ENCODE data around the gene WDR62.

WDR62 gene

GRCh38 chr19:36054733-36055686 is at the start of gene WDR62:
Gene WDR62, plus strand, starts transcription at chr19:36054897. Its CDS starts 75 bp downstream, at chr19:36054972.
- peak; percentile 92 to 95 for DNase-seq

- no peak for DNase-seq
Measured at GRCh38 chr19:36006955-36007354, 47.7 kb upstream of the WDR62 start.

- DNase-seq = no peak
Measured at GRCh38 chr19:36008336-36008978, 46.2 kb upstream of the WDR62 start, which contains the start of gene SYNE4. Gene SYNE4, minus strand, starts transcription at chr19:36008813. Its CDS starts 132 bp downstream, at chr19:36008681.

GRCh38 chr19:36009220-36009619 is 45.5 kb upstream of the WDR62 start:
- DNase-seq = peak; percentile 9 to 52

- DNase-seq = no peak
Measured at GRCh38 chr19:36009633-36010379, 44.9 kb upstream of the WDR62 start.

GRCh38 chr19:36010402-36010801 is 44.3 kb upstream of the WDR62 start:
- DNase-seq = no peak

- DNase-seq = no peak
Measured at GRCh38 chr19:36013280-36014011, 41.3 kb upstream of the WDR62 start.

GRCh38 chr19:36014012-36014924 is 40.4 kb upstream of the WDR62 start, which contains the start of gene ALKBH6:
Gene ALKBH6, minus strand, starts transcription at chr19:36014213. Its CDS starts 816 bp downstream, at chr19:36013397.
- peak; percentile 99 for DNase-seq

- no peak for DNase-seq
Measured at GRCh38 chr19:36019061-36019670, 35.5 kb upstream of the WDR62 start.

GRCh38 chr19:36023432-36023831 is 31.3 kb upstream of the WDR62 start:
- DNase-seq = no peak

- DNase-seq = no peak
Measured at GRCh38 chr19:36025541-36025940, 29.2 kb upstream of the WDR62 start.

GRCh38 chr19:36026091-36026876 is 28.4 kb upstream of the WDR62 start:
- DNase-seq = no peak

- DNase-seq = no peak
Measured at GRCh38 chr19:36027696-36028095, 27.0 kb upstream of the WDR62 start.

- DNase-seq = no peak
Measured at GRCh38 chr19:36028313-36029041, 26.2 kb upstream of the WDR62 start.

- no peak for DNase-seq
Measured at GRCh38 chr19:36030264-36031148, 24.2 kb upstream of the WDR62 start.

GRCh38 chr19:36031308-36031707 is 23.4 kb upstream of the WDR62 start:
- no peak for DNase-seq

GRCh38 chr19:36032251-36033104 is 22.2 kb upstream of the WDR62 start, which contains the start of gene CLIP3:
Gene CLIP3, minus strand, starts transcription at chr19:36032873. Its CDS starts 516 bp downstream, at chr19:36032357.
- peak; percentile 35 to 36 for DNase-seq

Measured in CD4-positive, alpha-beta T cell treated with Interferon alpha-2 for 1 hour (primary cell).